Measurements from ENCODE around the gene CFAP97D2.
"Not testable (repeated sequence)": the region's sequence is repeated elsewhere in the genome, so short reads cannot be mapped to it uniquely, and the experiment has no call there.

The CFAP97D2 gene

DNA sequence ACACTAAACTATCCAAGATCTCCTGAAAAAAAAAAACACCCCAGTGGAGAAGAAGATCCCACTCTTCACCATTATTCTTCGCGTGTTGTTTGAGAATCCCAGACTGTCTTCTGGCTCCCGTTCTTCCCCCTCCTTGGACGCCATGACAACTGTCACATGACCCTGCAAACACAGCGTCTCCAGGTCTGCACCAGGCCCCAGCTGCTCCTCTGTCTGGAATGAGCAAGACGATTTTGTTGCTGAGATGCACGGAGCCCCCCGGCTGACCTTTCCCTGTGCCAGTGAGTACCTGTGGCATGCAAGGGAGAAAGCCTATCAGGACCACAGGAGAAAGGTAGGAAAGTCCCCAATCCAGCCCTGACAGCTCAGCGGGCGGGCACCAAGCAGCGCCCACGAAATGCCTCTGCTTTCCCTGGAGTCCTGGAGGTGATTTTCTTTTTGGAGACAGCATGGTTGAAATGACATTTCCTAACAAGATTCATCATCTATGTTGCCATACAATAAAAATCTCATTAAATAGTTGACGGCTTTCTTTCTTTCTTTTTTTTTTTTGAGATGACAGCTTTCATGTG lies at the start of gene CFAP97D2:
TSS of gene CFAP97D2 (plus strand) at position 171 of the 572 bp plus-strand sequence. CDS start at position 245, 74 bp downstream.
- H3K27ac ChIP-seq (ENCODE audit: low read length) = no peak within 1 kb of the TSS
- no peaks in the 10 kb centered on the region for H3K4me1 ChIP-seq (ENCODE audit: insufficient read depth, low read length)
- no peaks in the 10 kb centered on the region for H3K9me3 ChIP-seq (ENCODE audit: insufficient read depth, low read depth, low read length)
- H3K27me3 ChIP-seq (ENCODE audit: insufficient read depth, low read length) = no peaks in the 10 kb centered on the region
- no peak within 1 kb of the TSS for H3K9ac ChIP-seq (ENCODE audit: low read depth, low read length)
- no peaks in the 10 kb centered on the region for H3K36me3 ChIP-seq (ENCODE audit: insufficient read depth, low read depth, low read length)
- H3K4me3 ChIP-seq (ENCODE audit: low read length) = no peak within 1 kb of the TSS

DNA sequence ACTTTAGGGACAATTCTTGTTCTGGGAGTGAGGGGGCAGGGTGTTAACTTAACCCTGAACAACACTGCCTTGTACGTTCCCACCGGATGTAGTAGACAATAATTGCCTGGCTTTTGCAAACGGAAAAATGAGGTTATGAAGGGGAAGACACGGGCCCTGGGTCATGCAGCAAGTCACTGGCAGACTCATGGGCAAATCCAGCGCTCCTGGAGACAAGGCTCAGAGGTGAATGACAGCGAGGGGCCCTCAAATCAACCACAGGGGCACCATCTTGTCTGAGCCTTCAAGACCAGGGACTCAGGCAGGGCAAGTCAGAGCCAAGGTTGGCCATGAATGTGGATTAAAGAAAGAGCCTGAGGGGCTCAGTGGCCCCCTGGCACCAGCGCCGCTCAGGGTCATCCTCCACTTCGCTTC lies 49.4 kb upstream of the CFAP97D2 start:
- no peak overlapping the region for H3K4me3 ChIP-seq (ENCODE audit: low read length)
- no peaks in the 10 kb centered on the region for H3K36me3 ChIP-seq (ENCODE audit: insufficient read depth, low read depth, low read length)
- peaks cover 28% of the 10 kb centered on the region for H3K27me3 ChIP-seq (ENCODE audit: insufficient read depth, low read length)
- H3K9me3 ChIP-seq (ENCODE audit: insufficient read depth, low read depth, low read length) = no peaks in the 10 kb centered on the region
- peaks cover 20% of the 10 kb centered on the region for H3K4me1 ChIP-seq (ENCODE audit: insufficient read depth, low read length)
- no peak overlapping the region; the same call in 1 of the 2 replicates for H3K9ac ChIP-seq (ENCODE audit: low read depth, low read length)
- H3K27ac ChIP-seq (ENCODE audit: low read length) = no peak overlapping the region

- Histone ChIP-seq H3K9ac (ENCODE audit: low read depth, low read length) (no peak overlapping the region), H3K36me3 (ENCODE audit: insufficient read depth, low read depth, low read length) (no peaks in the 10 kb centered on the region), H3K27ac (ENCODE audit: low read length) (no peak overlapping the region), H3K27me3 (ENCODE audit: insufficient read depth, low read length) (peaks cover 28% of the 10 kb centered on the region), H3K4me3 (ENCODE audit: low read length) (peak overlapping the region; percentile 86), H3K4me1 (ENCODE audit: insufficient read depth, low read length) (peaks cover 20% of the 10 kb centered on the region), H3K9me3 (ENCODE audit: insufficient read depth, low read depth, low read length) (no peaks in the 10 kb centered on the region)
These were observed 48.8 kb upstream of the CFAP97D2 start for GRCh38 chr13:114130131-114130836.

DNA sequence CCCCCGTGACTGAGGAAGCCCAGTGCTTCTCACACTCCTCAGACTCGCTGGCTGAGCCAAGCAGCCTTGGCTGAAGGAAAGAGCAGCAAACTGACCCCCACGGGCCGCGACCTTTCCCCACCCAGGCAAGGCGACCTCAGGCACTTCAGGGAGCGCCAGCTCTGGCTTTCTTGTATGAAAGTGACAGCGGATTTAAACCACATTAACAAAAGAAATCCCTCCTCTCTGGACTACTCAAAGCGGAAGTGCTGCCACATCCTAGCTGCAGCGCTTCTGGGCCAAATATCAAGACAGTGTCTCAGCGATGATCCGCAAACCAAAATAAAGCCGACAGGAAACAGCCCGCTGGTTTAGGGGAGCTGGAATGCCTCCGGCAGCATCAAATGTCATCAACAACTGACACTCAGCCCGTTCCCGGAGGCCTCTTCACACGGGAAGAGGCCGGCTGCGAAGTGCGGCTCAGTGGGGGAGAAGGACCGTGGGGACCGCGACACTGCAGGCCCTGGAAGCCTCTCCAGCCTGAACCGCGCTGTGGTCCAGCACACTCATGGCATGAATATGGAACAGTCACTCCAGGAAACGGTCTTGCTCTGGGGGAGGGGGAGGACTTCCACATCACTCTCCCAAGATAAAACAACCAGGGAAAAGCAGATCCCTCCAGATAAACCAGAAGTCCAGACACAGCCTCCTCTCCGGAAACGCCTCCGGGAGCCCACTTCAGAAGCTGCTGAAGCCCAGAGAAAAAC lies 48.0 kb upstream of the CFAP97D2 start:
- no peak overlapping the region for H3K27ac ChIP-seq (ENCODE audit: low read length)
- H3K36me3 ChIP-seq (ENCODE audit: insufficient read depth, low read depth, low read length) = no peaks in the 10 kb centered on the region
- H3K4me3 ChIP-seq (ENCODE audit: low read length) = peak overlapping the region; percentile 86
- peak overlapping the region; percentile 61; the same call in 1 of the 2 replicates for H3K9ac ChIP-seq (ENCODE audit: low read depth, low read length)
- peaks cover 28% of the 10 kb centered on the region for H3K27me3 ChIP-seq (ENCODE audit: insufficient read depth, low read length)
- peaks cover 20% of the 10 kb centered on the region for H3K4me1 ChIP-seq (ENCODE audit: insufficient read depth, low read length)
- no peaks in the 10 kb centered on the region for H3K9me3 ChIP-seq (ENCODE audit: insufficient read depth, low read depth, low read length)

DNA sequence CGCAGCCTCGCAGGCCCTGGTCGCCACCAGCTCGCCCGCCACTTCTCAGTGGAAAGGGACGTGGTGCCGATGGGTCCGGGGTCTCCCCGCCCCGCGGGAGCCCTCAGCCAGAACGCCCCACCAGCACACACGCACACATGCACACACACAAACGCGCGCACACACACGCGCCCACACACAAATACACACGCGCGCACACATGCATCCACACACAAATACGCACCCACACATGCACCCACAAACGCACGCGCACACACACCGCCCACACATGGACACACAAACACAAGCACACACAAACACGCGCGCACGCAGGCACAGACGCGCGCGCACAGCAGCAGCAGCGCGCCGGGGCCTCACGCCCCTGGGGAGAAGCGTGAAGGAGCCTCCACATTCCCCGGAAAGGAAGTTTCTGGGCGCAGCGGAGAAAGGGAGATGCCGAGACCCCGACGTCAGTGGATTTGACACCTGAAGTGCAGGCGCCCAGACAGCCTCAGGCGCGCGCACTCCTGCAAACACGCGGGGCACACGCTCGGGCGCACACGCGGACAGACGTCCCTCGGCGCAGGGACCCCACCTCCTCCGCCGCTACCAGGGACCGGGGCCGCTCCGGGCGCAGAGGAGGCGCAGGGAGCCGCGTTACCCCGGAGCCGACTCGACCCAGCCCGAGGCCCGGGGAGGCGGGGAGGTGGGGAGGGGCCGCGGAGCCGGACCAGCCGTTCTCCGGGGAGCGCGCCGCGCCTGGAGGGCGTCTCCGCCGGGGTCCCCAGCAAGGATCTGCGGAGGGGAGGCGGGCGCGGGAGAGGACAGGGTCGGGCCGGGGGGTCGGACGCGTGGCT lies 47.3 kb upstream of the CFAP97D2 start:
- Histone ChIP-seq H3K4me1 (ENCODE audit: insufficient read depth, low read length) (peaks cover 20% of the 10 kb centered on the region), H3K9ac (ENCODE audit: low read depth, low read length) (peak overlapping the region; percentile 61; the same call in 1 of the 2 replicates)

DNA sequence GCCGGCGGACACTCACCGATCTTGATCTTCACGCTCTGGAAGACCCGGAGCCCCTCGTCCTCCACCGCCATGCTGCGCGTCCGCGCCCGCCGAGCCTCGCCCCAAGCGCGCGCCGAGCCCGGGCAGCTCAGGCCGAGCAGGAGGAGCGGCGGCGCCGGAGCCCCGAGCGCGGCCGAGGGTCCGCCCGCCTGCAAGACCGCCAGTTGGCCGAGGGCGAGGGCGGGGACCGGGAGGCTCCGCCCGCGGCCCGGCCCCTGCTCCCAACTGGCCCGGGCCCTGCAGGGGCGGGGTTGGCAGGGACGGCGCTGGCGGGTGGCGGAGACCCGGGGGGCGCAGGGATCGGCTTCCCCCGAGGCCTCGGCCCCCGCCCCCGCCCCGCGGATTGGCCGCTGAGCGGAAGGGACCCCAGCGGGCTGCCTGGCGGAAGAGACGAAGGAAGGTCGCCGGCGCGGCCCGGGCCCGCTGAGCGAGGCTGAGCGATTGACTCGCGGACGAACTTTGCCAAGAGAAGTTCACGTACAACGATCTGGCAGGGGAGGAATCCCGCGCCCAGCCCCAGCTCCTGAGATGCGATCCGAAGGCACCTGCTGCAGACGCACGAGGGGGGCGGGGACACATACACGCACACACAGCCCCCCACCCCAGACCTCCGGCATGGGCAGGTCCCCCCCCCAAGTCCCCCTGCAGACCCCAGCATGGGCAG lies 46.5 kb upstream of the CFAP97D2 start, which contains the start of gene RASA3:
TSS of gene RASA3 (minus strand) at position 205 of the 703 bp plus-strand sequence. CDS start at position 71, 134 bp downstream.
- H3K4me1 ChIP-seq (ENCODE audit: insufficient read depth, low read length) = peaks cover 20% of the 10 kb centered on the region
- no peaks in the 10 kb centered on the region for H3K36me3 ChIP-seq (ENCODE audit: insufficient read depth, low read depth, low read length)
- H3K4me3 ChIP-seq (ENCODE audit: low read length) = peak within 1 kb of the TSS; percentile 86
- H3K9ac ChIP-seq (ENCODE audit: low read depth, low read length) = peak within 1 kb of the TSS; percentile 61; the same call in 1 of the 2 replicates
- H3K27me3 ChIP-seq (ENCODE audit: insufficient read depth, low read length) = peaks cover 28% of the 10 kb centered on the region
- no peaks in the 10 kb centered on the region for H3K9me3 ChIP-seq (ENCODE audit: insufficient read depth, low read depth, low read length)
- H3K27ac ChIP-seq (ENCODE audit: low read length) = no peak within 1 kb of the TSS

More for the DNA sequence above, 47.3 kb upstream of the CFAP97D2 start:
- Histone ChIP-seq H3K36me3 (ENCODE audit: insufficient read depth, low read depth, low read length) (no peaks in the 10 kb centered on the region), H3K27ac (ENCODE audit: low read length) (no peak overlapping the region), H3K9me3 (ENCODE audit: insufficient read depth, low read depth, low read length) (no peaks in the 10 kb centered on the region), H3K27me3 (ENCODE audit: insufficient read depth, low read length) (peaks cover 28% of the 10 kb centered on the region), H3K4me3 (ENCODE audit: low read length) (peak overlapping the region; percentile 86)

- not testable (repeated sequence) for H3K9ac ChIP-seq (ENCODE audit: low read depth, low read length); H3K9me3 ChIP-seq (ENCODE audit: insufficient read depth, low read depth, low read length); H3K27ac ChIP-seq (ENCODE audit: low read length); H3K36me3 ChIP-seq (ENCODE audit: insufficient read depth, low read depth, low read length); H3K4me3 ChIP-seq (ENCODE audit: low read length)
- Histone ChIP-seq H3K27me3 (ENCODE audit: insufficient read depth, low read length) (peaks cover 28% of the 10 kb centered on the region), H3K4me1 (ENCODE audit: insufficient read depth, low read length) (peaks cover 20% of the 10 kb centered on the region)
These were observed 45.9 kb upstream of the CFAP97D2 start for GRCh38 chr13:114133126-114133525.

- H3K36me3 ChIP-seq (ENCODE audit: insufficient read depth, low read depth, low read length); H3K9me3 ChIP-seq (ENCODE audit: insufficient read depth, low read depth, low read length); H3K27ac ChIP-seq (ENCODE audit: low read length); H3K9ac ChIP-seq (ENCODE audit: low read depth, low read length); H3K4me3 ChIP-seq (ENCODE audit: low read length): not testable (repeated sequence)
- Histone ChIP-seq H3K27me3 (ENCODE audit: insufficient read depth, low read length) (peaks cover 28% of the 10 kb centered on the region), H3K4me1 (ENCODE audit: insufficient read depth, low read length) (peaks cover 20% of the 10 kb centered on the region)
These were observed 45.5 kb upstream of the CFAP97D2 start for GRCh38 chr13:114133552-114133951.

DNA sequence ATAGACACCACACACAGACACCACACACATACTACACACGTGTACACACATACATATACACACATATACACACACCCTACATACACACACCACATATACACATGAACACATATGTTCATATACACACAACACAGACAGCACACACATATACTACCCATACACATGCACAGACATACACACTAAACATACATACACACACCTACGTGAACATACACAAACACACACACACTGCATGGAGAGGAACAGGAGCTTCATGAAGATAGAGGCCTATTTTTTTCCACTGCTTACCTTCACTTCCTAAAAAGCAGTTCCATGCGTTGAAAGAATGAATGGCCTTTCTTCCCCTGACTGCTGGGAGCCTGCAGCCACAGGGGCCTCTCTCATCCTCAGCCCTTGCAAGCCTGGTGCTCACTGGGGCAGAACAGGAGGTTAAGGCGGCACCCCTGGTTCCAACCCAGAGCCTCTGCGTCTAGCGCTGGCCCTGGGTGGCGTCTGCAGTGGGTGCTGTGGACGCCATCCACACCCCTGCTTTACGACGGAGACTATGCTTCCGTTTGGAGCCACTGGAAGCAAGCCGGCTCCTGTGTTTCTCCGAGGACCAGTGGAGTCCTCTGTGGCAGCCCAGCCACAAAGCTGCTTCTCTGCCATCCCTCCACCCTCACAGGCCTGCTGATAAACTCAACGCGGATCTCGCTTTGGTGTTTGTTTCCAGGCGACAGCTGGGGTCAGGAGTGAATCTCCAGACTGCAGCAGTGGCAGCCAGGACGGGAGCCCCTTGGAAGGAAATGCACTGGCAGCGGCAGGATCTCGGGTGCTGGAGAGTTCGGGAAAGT lies 44.7 kb upstream of the CFAP97D2 start:
- no peak overlapping the region for H3K4me3 ChIP-seq (ENCODE audit: low read length)
- H3K9ac ChIP-seq (ENCODE audit: low read depth, low read length) = no peak overlapping the region
- H3K27me3 ChIP-seq (ENCODE audit: insufficient read depth, low read length) = peaks cover 26% of the 10 kb centered on the region
- H3K27ac ChIP-seq (ENCODE audit: low read length) = no peak overlapping the region
- no peaks in the 10 kb centered on the region for H3K36me3 ChIP-seq (ENCODE audit: insufficient read depth, low read depth, low read length)
- peaks cover 15% of the 10 kb centered on the region for H3K4me1 ChIP-seq (ENCODE audit: insufficient read depth, low read length)
- no peaks in the 10 kb centered on the region for H3K9me3 ChIP-seq (ENCODE audit: insufficient read depth, low read depth, low read length)

GRCh38 chr13:114134944-114135610 lies 44.0 kb upstream of the CFAP97D2 start:
- Histone ChIP-seq H3K9me3 (ENCODE audit: insufficient read depth, low read depth, low read length) (no peaks in the 10 kb centered on the region), H3K4me3 (ENCODE audit: low read length) (no peak overlapping the region), H3K9ac (ENCODE audit: low read depth, low read length) (no peak overlapping the region), H3K27ac (ENCODE audit: low read length) (no peak overlapping the region), H3K36me3 (ENCODE audit: insufficient read depth, low read depth, low read length) (no peaks in the 10 kb centered on the region), H3K4me1 (ENCODE audit: insufficient read depth, low read length) (peaks cover 7% of the 10 kb centered on the region; the same call in 1 of the 2 replicates), H3K27me3 (ENCODE audit: insufficient read depth, low read length) (peaks cover 18% of the 10 kb centered on the region)
